GM10266 (cell line): ENCODE results near the gene USP4.

ENCODE experiments used
- DNase-seq: peaks from one replicate; pipeline ENCODE4 v3.0.0; 2012; ENCODE audit errors: extremely low spot score
- CTCF ChIP-seq: IDR thresholded peaks from 2 replicates; pipeline ENCODE4 v1.5.1; 2012; ENCODE audit warnings: mild to moderate bottlenecking, low read depth; ENCODE audit not compliant: control insufficient read depth, insufficient read depth; ENCODE audit errors: missing control alignments

USP4 gene

DNA sequence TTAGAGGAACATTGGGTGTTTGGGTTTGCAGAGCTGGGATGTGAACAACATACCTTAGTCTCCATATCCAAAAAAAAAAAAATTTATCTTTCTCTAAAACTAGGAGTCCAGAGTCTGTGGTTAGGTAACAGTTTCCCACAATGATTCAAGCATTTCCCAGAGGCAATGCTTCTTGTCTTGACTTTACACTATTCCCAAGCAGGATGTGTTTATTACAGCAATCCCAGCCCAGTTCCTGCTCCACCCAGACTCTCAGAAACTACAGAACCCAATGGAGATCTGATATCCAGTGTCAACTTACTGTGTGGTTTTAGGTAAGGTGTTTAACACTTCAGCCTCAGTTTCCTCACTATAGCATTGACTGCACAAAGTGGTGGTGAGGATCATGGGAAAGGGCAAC lies 60.5 kb downstream of the USP4 start:
- DNase-seq: no peak

GRCh38 chr3:49278548-49278947 lies 61.3 kb downstream of the USP4 start:
- no peak for DNase-seq
- no peak for TF ChIP-seq CTCF

More for the DNA sequence above, 60.5 kb downstream of the USP4 start:
- TF ChIP-seq CTCF: no peak

GRCh38 chr3:49277383-49277775 lies 62.5 kb downstream of the USP4 start:
- TF ChIP-seq CTCF: no peak
- DNase-seq: no peak

GRCh38 chr3:49276475-49277382 lies 63.1 kb downstream of the USP4 start, which contains the start of gene C3orf62:
C3orf62 (minus strand) TSS chr3:49277232; CDS start chr3:49276872, 360 bp downstream.
- TF ChIP-seq CTCF: no peak
- DNase-seq: peak; percentile 88

DNA sequence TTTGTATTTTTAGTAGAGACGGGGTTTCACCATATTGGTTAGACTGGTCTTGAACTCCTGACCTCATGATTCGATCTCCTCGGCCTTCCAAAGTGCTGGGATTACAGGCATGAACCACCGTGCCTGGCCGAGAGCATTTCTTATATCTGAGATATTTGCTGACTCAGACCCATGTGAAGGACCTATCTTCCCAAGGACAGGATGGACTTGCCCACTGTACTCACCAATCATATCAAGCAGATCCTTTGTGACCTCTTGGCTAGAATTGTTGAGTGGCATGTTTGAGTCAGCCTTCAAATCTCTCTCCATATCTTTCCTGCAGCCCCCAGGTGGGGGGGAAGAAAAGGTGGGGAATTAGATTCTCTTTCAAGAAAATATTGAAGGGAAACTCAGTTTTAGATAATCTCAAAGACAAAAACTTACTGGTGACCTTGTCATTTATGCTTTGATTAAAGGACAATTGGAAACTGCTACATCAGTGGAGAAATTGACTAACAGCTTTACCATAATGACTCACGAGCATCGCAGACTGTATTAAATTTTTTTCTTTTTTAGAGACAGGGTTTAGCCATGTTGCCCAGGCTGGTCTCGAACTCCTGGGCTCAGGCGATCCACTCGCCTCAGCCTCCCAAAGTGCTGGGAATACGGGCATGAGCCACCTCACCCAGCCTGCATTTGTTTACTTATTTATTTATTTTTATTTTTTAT lies 65.9 kb downstream of the USP4 start:
- no peak for DNase-seq
- no peak for TF ChIP-seq CTCF

DNA sequence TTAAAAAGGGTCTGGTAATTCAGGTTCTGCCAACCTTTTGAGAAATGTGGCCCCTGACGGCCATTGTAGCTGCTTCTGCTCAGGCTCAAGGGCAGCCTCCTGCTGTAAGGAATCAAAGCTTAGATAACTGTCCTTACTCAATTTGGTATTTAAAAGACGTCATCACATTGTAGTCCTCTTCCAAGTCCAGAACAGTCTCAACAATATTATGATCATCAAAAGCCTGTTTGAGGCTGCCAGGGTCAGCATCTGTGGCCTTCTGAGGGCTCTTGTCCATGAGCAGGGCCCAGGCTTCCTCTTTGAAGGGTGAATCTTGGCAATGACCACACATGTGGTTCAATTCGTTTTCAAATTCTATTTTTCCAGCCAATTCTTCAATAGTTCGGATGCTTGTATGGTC lies 68.8 kb downstream of the USP4 start:
- no peak for TF ChIP-seq CTCF
- no peak for DNase-seq

GRCh38 chr3:49270156-49270500 lies 69.7 kb downstream of the USP4 start:
- no peak for TF ChIP-seq CTCF
- no peak for DNase-seq
